ENCODE results near the gene HERC4. TPM values are rescaled to one million over a fixed set of nuclear protein-coding genes. Genes with fewer than 3 reads are reported as not detected.

HERC4 gene
- total RNA-seq, 1 donor from 2014 or later = 31.9 TPM

- intact Hi-C loops (cut with micrococcal nuclease) = no loop called here
- Histone ChIP-seq H3K9me3 (replicated peaks) (no peaks in the 10 kb centered on the region), H3K36me3 (peaks cover 8% of the 10 kb centered on the region), H3K4me3 (peak overlapping the region; percentile 96), H3K27ac (replicated peaks) (peak overlapping the region; percentile 99), H3K27me3 (ENCODE audit: low read depth) (no peaks in the 10 kb centered on the region), H3K4me1 (peaks cover 50% of the 10 kb centered on the region)
- DNase-seq = no peak
- TF ChIP-seq CTCF (IDR thresholded peaks at IDR 0.05; ENCODE audit: borderline replicate concordance) = no peak
Measured at GRCh38 chr10:68073631-68074030, 1.5 kb downstream of the HERC4 start.

- no peak overlapping the region for H3K27ac ChIP-seq (replicated peaks)
- no peak for TF ChIP-seq CTCF (IDR thresholded peaks at IDR 0.05; ENCODE audit: borderline replicate concordance)
- peaks cover 28% of the 10 kb centered on the region for H3K4me1 ChIP-seq
- no peaks in the 10 kb centered on the region for H3K27me3 ChIP-seq (ENCODE audit: low read depth)
- peaks cover 19% of the 10 kb centered on the region for H3K36me3 ChIP-seq
- no peak for DNase-seq
- no peak overlapping the region for H3K4me3 ChIP-seq
- no peaks in the 10 kb centered on the region for H3K9me3 ChIP-seq (replicated peaks)
- intact Hi-C loops (cut with micrococcal nuclease) = no loop called here
Measured at GRCh38 chr10:68067508-68067907, 7.6 kb downstream of the HERC4 start.

GRCh38 chr10:68067029-68067428 is 8.1 kb downstream of the HERC4 start:
- no peaks in the 10 kb centered on the region for H3K27me3 ChIP-seq (ENCODE audit: low read depth)
- no peak for DNase-seq
- H3K9me3 ChIP-seq (replicated peaks) = no peaks in the 10 kb centered on the region
- H3K27ac ChIP-seq (replicated peaks) = no peak overlapping the region
- peaks cover 19% of the 10 kb centered on the region for H3K36me3 ChIP-seq
- no peak for TF ChIP-seq CTCF (IDR thresholded peaks at IDR 0.05; ENCODE audit: borderline replicate concordance)
- H3K4me3 ChIP-seq = no peak overlapping the region
- H3K4me1 ChIP-seq = peaks cover 24% of the 10 kb centered on the region
- intact Hi-C loops (cut with micrococcal nuclease) = no loop called here

- Histone ChIP-seq H3K4me1 (peaks cover 16% of the 10 kb centered on the region), H3K27me3 (ENCODE audit: low read depth) (no peaks in the 10 kb centered on the region), H3K9me3 (replicated peaks) (no peaks in the 10 kb centered on the region), H3K27ac (replicated peaks) (no peak overlapping the region), H3K36me3 (peaks cover 15% of the 10 kb centered on the region), H3K4me3 (no peak overlapping the region)
- intact Hi-C loops (cut with micrococcal nuclease) = no loop called here
- no peak for TF ChIP-seq CTCF (IDR thresholded peaks at IDR 0.05; ENCODE audit: borderline replicate concordance)
- DNase-seq = no peak
Measured at GRCh38 chr10:68053553-68053952, 21.5 kb downstream of the HERC4 start.

GRCh38 chr10:68052463-68052862 is 22.6 kb downstream of the HERC4 start:
- H3K27me3 ChIP-seq (ENCODE audit: low read depth) = no peaks in the 10 kb centered on the region
- H3K4me3 ChIP-seq = no peak overlapping the region
- no peaks in the 10 kb centered on the region for H3K9me3 ChIP-seq (replicated peaks)
- TF ChIP-seq CTCF (IDR thresholded peaks at IDR 0.05; ENCODE audit: borderline replicate concordance) = no peak
- no peak for DNase-seq
- intact Hi-C loops (cut with micrococcal nuclease) = no loop called here
- H3K27ac ChIP-seq (replicated peaks) = no peak overlapping the region
- peaks cover 16% of the 10 kb centered on the region for H3K4me1 ChIP-seq
- H3K36me3 ChIP-seq = peaks cover 11% of the 10 kb centered on the region
